ENCODE results near the gene FOXP1.
A peak's percentile ranks its signal among the peaks of the same experiment; 100 is the strongest.

The FOXP1 gene

GRCh38 chr3:71056327-71056726, 527.2 kb downstream of the FOXP1 start:
- FAIRE-seq (no peak), DNase-seq (ENCODE audit: insufficient read length, low spot score) (no peak)

DNA sequence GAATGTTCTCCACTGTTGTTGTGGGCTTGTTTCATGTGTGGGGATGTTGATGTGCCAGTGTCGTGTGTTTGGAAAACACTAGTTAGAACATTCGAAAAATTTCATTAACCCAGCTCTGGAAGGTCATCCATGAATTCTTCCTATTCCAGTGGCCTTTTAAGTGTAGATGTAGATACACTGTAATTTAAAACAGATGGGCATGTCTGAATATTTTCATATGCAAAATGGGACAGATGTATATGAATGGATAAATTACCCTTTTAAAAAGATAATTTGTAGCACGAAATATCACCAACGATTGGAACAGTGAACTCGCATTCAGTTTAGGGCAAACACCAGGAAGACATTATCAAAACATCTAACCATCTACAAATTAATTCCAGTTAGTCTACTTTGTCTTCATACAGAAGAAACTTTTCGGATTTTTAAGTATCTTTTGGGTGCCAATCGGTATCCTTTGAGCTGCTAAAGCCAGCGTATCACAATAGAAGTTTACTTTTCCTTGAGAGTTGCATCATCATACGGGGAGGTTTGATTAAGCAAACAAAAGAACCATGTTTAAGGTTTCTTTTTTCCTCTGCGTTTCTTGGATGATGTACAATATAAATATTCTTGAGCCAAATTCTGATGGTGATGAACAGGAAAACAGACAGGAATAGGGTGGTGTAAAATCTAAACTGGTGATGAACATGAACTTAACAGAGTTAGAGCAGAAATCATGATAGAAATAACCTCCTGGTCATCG, 528.1 kb downstream of the FOXP1 start:
- no peak for FAIRE-seq

DNA sequence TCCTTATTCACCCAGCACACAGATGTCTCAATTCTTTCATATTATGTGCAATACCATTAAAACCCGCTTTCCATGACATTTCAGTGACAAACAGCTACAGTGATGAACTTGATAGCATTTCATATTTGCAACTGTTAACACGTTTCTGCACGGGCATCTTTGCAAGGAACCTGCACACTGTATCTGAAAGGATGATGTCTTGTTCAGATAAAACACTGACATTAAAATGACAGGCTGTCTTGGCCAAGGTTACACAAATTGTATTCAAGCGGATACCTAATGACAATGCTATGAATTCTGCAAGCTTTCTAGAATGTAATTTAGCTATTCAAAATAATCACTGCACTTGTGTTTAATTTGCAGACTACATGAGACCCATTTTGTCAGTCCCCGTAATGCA, 529.2 kb downstream of the FOXP1 start:
- FAIRE-seq = no peak
- DNase-seq (ENCODE audit: insufficient read length, low spot score) = no peak

More for the DNA sequence above, 528.1 kb downstream of the FOXP1 start:
- no peak for DNase-seq (ENCODE audit: insufficient read length, low spot score)

- no peak for DNase-seq (ENCODE audit: insufficient read length, low spot score)
- no peak for FAIRE-seq
These were observed 530.0 kb downstream of the FOXP1 start for GRCh38 chr3:71053495-71053894.

DNA sequence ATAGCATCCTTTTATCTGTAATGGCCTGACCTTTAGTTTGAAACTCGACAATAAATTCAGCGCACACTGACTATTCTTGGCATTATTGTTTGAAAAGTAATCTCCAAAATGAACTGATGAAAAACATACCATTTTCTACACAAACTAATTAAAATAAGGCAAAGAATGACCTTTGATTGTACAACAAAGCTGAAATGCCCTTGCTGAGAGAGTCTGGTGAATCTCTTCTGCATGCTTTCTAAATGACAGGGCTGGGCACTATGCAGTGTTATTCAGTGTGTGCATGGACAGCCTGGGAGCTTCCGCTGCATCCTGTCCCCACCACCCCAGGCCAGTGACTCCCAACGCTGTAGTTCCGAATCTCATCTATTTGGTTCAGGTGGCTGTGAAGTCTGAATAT, 530.8 kb downstream of the FOXP1 start:
- FAIRE-seq (no peak), DNase-seq (ENCODE audit: insufficient read length, low spot score) (no peak)

DNA sequence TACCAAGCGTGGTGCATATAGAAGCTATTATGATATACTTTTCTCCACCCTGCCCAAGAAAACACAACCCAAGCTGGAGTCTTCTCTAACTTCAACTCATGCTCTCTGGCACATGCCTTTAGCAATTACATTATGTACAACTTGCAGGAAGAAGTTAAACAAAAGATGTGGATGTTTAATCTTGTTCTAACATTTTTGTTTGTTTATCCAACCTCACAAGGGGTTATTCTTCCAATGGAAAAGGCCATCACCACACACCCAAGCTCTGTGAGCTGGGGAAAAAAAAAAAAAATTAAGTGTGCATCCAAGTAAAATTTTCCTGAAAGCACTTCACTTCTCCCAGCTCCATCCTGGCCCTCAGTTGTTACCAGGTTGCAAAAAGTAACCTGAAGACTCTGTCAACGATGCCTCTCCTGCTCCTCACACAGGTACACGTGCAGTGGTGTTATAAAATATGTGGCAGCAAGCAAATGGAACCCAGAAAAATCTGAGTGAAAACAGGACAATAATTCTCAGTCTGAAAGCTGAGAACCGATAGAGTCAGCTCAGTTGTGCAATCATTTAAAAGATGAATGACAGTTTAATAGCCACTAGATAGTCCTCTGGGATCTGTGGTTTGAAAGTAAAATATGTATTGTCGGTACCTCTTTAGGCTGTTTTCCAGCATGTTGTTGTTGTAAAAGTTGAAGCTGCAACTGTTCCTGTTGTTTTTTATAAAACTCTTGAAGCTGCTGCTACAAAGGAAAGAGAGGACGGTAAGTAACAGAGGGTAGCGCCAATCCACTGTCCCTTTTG, 531.4 kb downstream of the FOXP1 start:
- DNase-seq (ENCODE audit: insufficient read length, low spot score) (no peak), FAIRE-seq (no peak)

DNA sequence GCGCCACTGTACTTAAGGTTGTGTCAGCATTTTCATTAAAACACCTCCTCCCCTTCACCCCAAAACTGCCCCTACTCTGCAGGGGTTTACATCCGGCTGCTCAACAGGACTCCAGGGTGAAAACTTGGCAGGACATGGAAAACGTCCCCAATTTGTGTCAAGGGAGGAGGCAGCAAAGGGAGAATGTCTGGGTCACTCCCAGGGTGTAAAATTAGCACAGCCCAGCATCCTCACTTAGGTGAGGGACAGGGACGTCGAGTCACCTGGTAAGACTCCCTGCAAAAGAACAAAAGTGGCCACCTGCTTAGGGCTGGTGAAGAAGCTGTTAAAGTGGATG, 532.3 kb downstream of the FOXP1 start:
- DNase-seq (ENCODE audit: insufficient read length, low spot score) (no peak), FAIRE-seq (no peak)

- FAIRE-seq (peak; percentile 8), DNase-seq (ENCODE audit: insufficient read length, low spot score) (no peak)
These were observed 532.8 kb downstream of the FOXP1 start for GRCh38 chr3:71050538-71051258.

DNA sequence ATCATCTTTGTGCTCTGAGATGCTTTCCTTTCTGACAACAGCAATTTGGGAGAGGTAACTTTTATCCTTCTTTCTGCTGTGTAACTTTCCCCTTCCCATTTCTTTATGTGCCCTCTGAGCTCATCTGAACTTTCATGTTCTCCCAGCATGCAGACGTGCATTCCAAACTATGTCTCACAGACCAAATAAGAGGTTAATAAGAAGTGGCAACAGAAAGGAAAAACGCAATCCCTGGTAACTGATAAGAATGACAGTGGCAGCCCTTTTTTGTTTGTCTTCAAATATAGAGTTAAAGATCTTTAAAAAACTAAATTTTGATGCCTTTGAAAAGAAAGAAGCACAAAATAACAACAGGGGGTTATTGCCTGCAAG, 533.4 kb downstream of the FOXP1 start:
- FAIRE-seq (no peak), DNase-seq (ENCODE audit: insufficient read length, low spot score) (no peak)

- DNase-seq (ENCODE audit: insufficient read length, low spot score) (no peak), FAIRE-seq (no peak)
These were observed 534.6 kb downstream of the FOXP1 start for GRCh38 chr3:71048948-71049347.

- DNase-seq (ENCODE audit: insufficient read length, low spot score) = no peak
- FAIRE-seq = peak; percentile 64
These were observed 535.7 kb downstream of the FOXP1 start for GRCh38 chr3:71047616-71048531.

DNA sequence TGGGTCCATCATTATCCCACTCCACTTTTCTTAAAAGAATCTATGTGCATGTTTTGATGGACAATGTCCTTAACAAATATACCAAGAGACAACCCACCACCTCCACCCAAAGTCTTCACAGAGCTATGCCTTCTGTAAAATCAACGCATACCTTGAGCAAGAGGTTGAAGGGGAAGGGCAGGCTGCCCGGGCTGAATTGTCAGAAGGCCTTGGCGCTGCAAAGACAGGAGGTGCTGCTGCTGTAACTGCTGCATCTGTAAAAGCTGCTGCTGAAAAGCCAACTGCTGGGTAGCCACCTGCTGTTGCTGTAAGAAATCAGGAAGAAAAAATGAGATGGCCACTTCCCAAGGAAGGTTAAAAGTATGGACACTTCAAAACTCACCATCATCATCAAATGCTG, 536.7 kb downstream of the FOXP1 start:
- no peak for DNase-seq (ENCODE audit: insufficient read length, low spot score)

GRCh38 chr3:71045917-71046282, 537.6 kb downstream of the FOXP1 start:
- DNase-seq (ENCODE audit: insufficient read length, low spot score) = no peak
- peak; percentile 45 for FAIRE-seq

More for the DNA sequence above, 536.7 kb downstream of the FOXP1 start:
- no peak for FAIRE-seq

DNA sequence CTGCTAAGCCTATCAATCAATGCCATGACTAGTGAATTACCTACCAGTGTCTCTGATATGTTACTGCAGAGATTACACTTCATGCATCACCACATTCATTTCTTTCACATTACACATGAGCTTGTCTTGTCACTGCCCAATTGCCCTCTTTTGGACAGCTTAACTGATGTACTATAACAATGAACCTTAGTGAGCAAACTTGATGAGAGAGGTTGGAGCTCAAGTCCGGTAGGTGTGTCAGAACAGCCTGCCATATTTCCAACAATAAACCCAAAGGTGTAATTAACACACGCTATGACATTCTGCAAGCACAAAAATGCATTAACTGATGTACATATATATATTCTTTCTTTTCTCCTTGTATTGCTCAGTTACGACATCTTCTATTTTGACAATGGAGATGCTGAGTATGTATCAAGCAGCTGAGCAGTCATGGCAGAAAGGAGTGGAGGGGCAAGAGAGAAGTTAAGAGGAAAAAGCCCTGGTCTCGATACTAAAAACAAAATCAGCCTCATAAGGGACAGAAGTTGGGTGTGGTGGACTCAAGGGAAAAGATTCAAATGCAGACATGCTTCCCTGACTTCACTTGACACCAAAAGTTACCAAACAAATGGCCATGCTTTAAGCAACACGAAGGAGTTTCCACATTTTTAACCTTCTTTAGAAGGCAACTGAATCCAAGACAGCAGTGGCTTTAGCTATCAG, 538.2 kb downstream of the FOXP1 start:
- FAIRE-seq = no peak

GRCh38 chr3:71042759-71043158, 540.8 kb downstream of the FOXP1 start:
- FAIRE-seq = no peak

More for the DNA sequence above, 538.2 kb downstream of the FOXP1 start:
- DNase-seq (ENCODE audit: insufficient read length, low spot score) = no peak

GRCh38 chr3:71041371-71041770, 542.2 kb downstream of the FOXP1 start:
- DNase-seq (ENCODE audit: insufficient read length, low spot score) (no peak), FAIRE-seq (no peak)

More at GRCh38 chr3:71042759-71043158, 540.8 kb downstream of the FOXP1 start:
- DNase-seq (ENCODE audit: insufficient read length, low spot score) = no peak

DNA sequence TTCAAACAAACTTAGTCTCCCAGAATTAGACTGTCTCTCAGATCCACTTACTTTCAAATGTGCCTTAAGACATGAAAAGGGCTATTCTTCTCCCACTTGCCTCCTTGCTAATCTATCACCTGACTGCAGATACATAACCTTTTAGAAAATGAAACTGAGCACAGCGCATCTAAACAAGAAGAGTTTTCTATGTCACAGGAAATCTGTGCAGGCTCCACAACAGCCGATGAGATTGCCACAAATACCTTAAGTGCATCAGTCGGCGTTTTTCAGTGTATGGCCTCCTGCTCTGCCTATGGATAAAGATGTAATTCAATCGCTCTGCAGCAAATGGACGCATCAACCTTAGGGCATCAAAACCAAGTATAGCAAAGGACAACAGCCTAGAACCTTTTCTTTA, 544.2 kb downstream of the FOXP1 start:
- no peak for DNase-seq (ENCODE audit: insufficient read length, low spot score)
- no peak for FAIRE-seq

DNA sequence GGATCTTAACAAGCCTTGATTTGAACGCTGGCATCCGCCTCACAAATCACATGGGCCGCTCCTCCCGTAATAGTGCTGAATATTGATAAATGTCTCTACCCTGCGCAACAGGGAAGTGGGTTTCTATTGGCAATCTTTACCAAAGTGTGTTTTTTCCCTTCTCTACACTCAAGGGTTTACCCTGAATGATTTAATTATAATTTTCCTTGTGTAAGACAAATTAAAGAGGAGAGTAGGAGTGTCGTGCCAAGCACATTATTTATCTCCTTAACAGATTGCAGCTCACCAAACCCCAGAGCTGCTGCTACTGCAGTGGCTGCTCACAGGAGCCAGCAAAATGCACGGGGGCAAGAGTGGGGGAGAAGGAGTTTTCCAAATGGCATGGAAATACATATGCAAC, 545.8 kb downstream of the FOXP1 start:
- DNase-seq (ENCODE audit: insufficient read length, low spot score) (no peak), FAIRE-seq (no peak)

GRCh38 chr3:71035886-71036285, 547.6 kb downstream of the FOXP1 start:
- DNase-seq (ENCODE audit: insufficient read length, low spot score) (no peak), FAIRE-seq (no peak)

DNA sequence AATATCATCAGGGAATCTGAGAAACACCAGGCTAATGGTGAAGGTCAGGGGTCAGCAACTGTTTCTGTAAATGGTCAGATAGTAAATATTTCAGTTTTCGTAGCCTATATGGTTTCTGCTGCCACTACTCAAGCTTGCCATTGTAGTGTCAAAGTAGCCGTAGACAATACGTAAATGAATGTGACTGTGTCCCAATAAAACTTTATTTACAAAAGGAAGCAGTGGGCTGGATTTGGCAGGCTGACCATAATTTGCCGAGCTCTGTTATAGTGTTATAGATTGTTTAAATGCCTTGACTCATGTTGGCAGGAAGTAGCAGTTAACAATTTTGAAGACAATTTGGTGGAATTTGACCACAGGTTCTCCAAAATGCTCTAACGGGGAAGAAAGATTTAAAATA, 548.2 kb downstream of the FOXP1 start:
- DNase-seq (ENCODE audit: insufficient read length, low spot score) (no peak), FAIRE-seq (no peak)

Measured in GM19239 (cell line).